GM12878 (cell line): ENCODE measurements around the gene GRM3. TPM values are rescaled to one million over a fixed set of nuclear protein-coding genes. Genes with fewer than 3 reads are reported as not detected.

Experiments
- ATAC-seq: fragments of 200-7000 bp; cut with Tn5 transposase; 3 replicates; pipeline ENCODE4 v1.9.1; 2020; ENCODE audit warnings: mild to moderate bottlenecking, moderate library complexity
- BruUV-seq: library from RNA; stranded (reverse); fragments of 400-500 nt; replicated peaks from 2 replicates; lab custom pipeline; 2021; lab: Mats Ljungman, UMichigan
- CTCF ChIA-PET: fragments of 300-600 bp; sonication (Branson Sonifier 250); formaldehyde crosslinking; extraction: SDS; loops from one replicate; lab custom pipeline; 2021; ENCODE audit warnings: inconsistent platforms; lab: Yijun Ruan, JAX
- POLR2A ChIA-PET: fragments of 350-600 bp; formaldehyde crosslinking; extraction: SDS; loops from one replicate; lab custom pipeline; 2021; ENCODE audit warnings: inconsistent platforms; lab: Charles Lee
- RAD21 ChIA-PET: fragments of 300-600 bp; sonication (Branson Sonifier 250); formaldehyde crosslinking; loops from one replicate; lab custom pipeline; 2023; ENCODE audit warnings: antibody characterized with exemption; ENCODE audit not compliant: unreplicated experiment; lab: Charles Lee
- SMC1A ChIA-PET: fragments of 300-600 bp; sonication (Branson Sonifier 250); formaldehyde crosslinking; loops from one replicate; lab custom pipeline; 2023; ENCODE audit not compliant: unreplicated experiment, uncharacterized antibody; lab: Charles Lee
- DNase-seq: peaks from one replicate; pipeline ENCODE4 v3.0.0-alpha.2; 2011; ENCODE audit warnings: low read depth, low spot score
- FAIRE-seq: peaks from 3 replicates; lab custom pipeline; 2011; peaks lifted over from hg19 to GRCh38; lab: Jason Lieb, UNC
- H2AFZ ChIP-seq: 2 replicates; pipeline ENCODE4 v1.6.0; 2011; ENCODE audit warnings: low read depth, low read length, control low read depth; ENCODE audit not compliant: control insufficient read depth
- H3K27ac ChIP-seq: 2 replicates; pipeline ENCODE4 v1.5.1; 2011; ENCODE audit warnings: control low read depth; ENCODE audit not compliant: control insufficient read depth, insufficient read depth
- H3K27me3 ChIP-seq, 2 experiments: replicated peaks in 1 of 2; 2 replicates each; pipeline versions ENCODE4 v1.6.0 to v1.6.1; 2011; ENCODE audit warnings: low read length in 1 of 2; ENCODE audit not compliant: control insufficient read depth in 2 of 2, insufficient read depth in 2 of 2
- H3K36me3 ChIP-seq, 2 experiments: 2 replicates each; pipeline ENCODE4 v1.5.1; 2011; ENCODE audit warnings: low read length in 1 of 2; ENCODE audit not compliant: control insufficient read depth in 2 of 2, insufficient read depth in 2 of 2
- H3K4me1 ChIP-seq: 2 replicates; pipeline ENCODE4 v1.6.1; 2011; ENCODE audit warnings: mild to moderate bottlenecking, low read length, moderate library complexity, mixed read lengths; ENCODE audit not compliant: control insufficient read depth, insufficient read depth
- H3K4me2 ChIP-seq: 2 replicates; pipeline ENCODE4 v1.6.0; 2011; ENCODE audit warnings: control low read depth; ENCODE audit not compliant: control insufficient read depth, insufficient read depth
- H3K4me3 ChIP-seq: fragments of 200-600 bp; sonication (generic); 2 replicates; pipeline ENCODE4 v1.5.1; 2016
- H3K79me2 ChIP-seq: 2 replicates; pipeline ENCODE4 v1.6.0; 2011; ENCODE audit warnings: low read length; ENCODE audit not compliant: control insufficient read depth, insufficient read depth
- H3K9ac ChIP-seq: 2 replicates; pipeline ENCODE4 v1.8.0; 2011; ENCODE audit warnings: low read length, control low read depth, mixed read lengths; ENCODE audit not compliant: control insufficient read depth, insufficient read depth
- H3K9me3 ChIP-seq: replicated peaks from 3 replicates; pipeline ENCODE4 v1.5.1; 2011; ENCODE audit warnings: mild to moderate bottlenecking, low read length; ENCODE audit not compliant: control insufficient read depth, insufficient read depth
- H4K20me1 ChIP-seq: 2 replicates; pipeline ENCODE4 v1.6.0; 2011; ENCODE audit not compliant: control insufficient read depth, insufficient read depth
- BACH1 ChIP-seq: fragments of 450-650 bp; IDR thresholded peaks from 2 replicates; pipeline ENCODE4 v1.6.1; 2017; ENCODE audit warnings: mild to moderate bottlenecking, borderline replicate concordance
- CREB1 ChIP-seq: IDR thresholded peaks from 2 replicates; pipeline ENCODE4 v1.6.1; 2012; ENCODE audit warnings: low read depth, mild to moderate bottlenecking, inconsistent platforms
- E4F1 ChIP-seq: fragments of 450-650 bp; IDR thresholded peaks from 2 replicates; pipeline ENCODE4 v1.6.1; 2018; ENCODE audit warnings: borderline replicate concordance, mild to moderate bottlenecking; ENCODE audit not compliant: partially characterized antibody
- HSF1 ChIP-seq: fragments of 150-350 bp; IDR thresholded peaks from 2 replicates; pipeline ENCODE4 v1.6.1; 2014; ENCODE audit warnings: mild to moderate bottlenecking, low read depth, low read length
- PAX5 ChIP-seq: IDR thresholded peaks from 2 replicates; pipeline ENCODE4 v1.6.1; 2011; ENCODE audit warnings: low read depth, low read length, borderline replicate concordance
- PRDM15 ChIP-seq: fragments of 450-650 bp; formaldehyde crosslinking; IDR thresholded peaks from 2 replicates; pipeline ENCODE4 v1.4.0; 2020; ENCODE audit warnings: mild to moderate bottlenecking, moderate library complexity
- RFX5 ChIP-seq: IDR thresholded peaks from 2 replicates; pipeline ENCODE4 v1.6.1; 2011; ENCODE audit warnings: low read depth, low read length, improper control_type of control experiment
- RUNX3 ChIP-seq: IDR thresholded peaks from 2 replicates; pipeline ENCODE4 v1.6.1; 2012; ENCODE audit warnings: low read length, inconsistent platforms
- SIX5 ChIP-seq: IDR thresholded peaks from 2 replicates; pipeline ENCODE4 v1.6.1; 2011; ENCODE audit warnings: mild to moderate bottlenecking, low read depth, low read length, moderate library complexity; ENCODE audit not compliant: severe bottlenecking
- USF1 ChIP-seq: IDR thresholded peaks from 2 replicates; pipeline ENCODE4 v1.6.1; 2011; ENCODE audit warnings: borderline replicate concordance, low read depth, mild to moderate bottlenecking, moderate library complexity, mixed read lengths, low read length; ENCODE audit not compliant: insufficient read depth; ENCODE audit errors: extremely low read length
- ZZZ3 ChIP-seq: IDR thresholded peaks from 2 replicates; pipeline ENCODE4 v1.6.1; 2011; ENCODE audit warnings: low read depth; ENCODE audit not compliant: control insufficient read depth, insufficient read length
- WGBS: methylation state at CpG from one replicate; pipeline ENCODE4 v1.1.6; 2016; ENCODE audit warnings: low lambda C conversion rate; ENCODE audit not compliant: insufficient replicate concordance, insufficient coverage; ENCODE audit errors: missing lambda C conversion rate; 5-methylcytosine and 5-hydroxymethylcytosine counted together
- in situ Hi-C: fragments of 300-500 bp; cut with MboI; formaldehyde crosslinking; loops from 9 replicates; pipeline ENCODE4 v1.14.3; 2018; ENCODE audit warnings: mixed read lengths
- intact Hi-C: fragments of 100-400 bp; cut with micrococcal nuclease; formaldehyde crosslinking; loops from one replicate; pipeline ENCODE4 v1.14.2; 2022; ENCODE audit not compliant: unreplicated experiment
- polyA plus RNA-seq, 11 experiments: library from polyadenylated mRNA; depleted of rRNA in 4 of 11; unstranded in 6 of 11; stranded (reverse) in 5 of 11; fragments of >200 nt; fragmentation: Nextera tagmentation in 4 of 11; fragmentation: Illumina TruSeq in 1 of 11; extraction: Ambion mirVana in 4 of 11; extraction: Trizol in 1 of 11; gene quantifications; 1 replicate in 1 of 11; 2 replicates in 10 of 11; pipeline versions ENCODE4 v1.2.1 to v1.2.3, GENCODE V29; 2011 to 2016; ENCODE audit warnings: inconsistent platforms in 2 of 11, missing spikeins in 2 of 11, low read depth in 1 of 11
- total RNA-seq, 4 experiments: library from RNA; depleted of rRNA in 3 of 4; stranded (reverse); fragments of >200 nt in 3 of 4; fragmentation: Illumina TruSeq in 1 of 4; extraction: Trizol in 1 of 4; gene quantifications; 2 replicates each; pipeline versions ENCODE4 v1.2.1 to v1.2.3, GENCODE V29; 2013 to 2021

Gene GRM3
- total and polyA plus RNA-seq, 10 of the 15 experiments (the other 5 are each of a cell fraction or from before 2014, with no cell fraction given), result 0.03 to 0.49 (median 0.15) TPM; not detected in 1

- Histone ChIP-seq H4K20me1 (no peaks in the 10 kb centered on the region), H3K36me3 (no peaks in the 10 kb centered on the region), H3K9ac (no peak overlapping the region), H3K4me1 (no peaks in the 10 kb centered on the region), H3K27ac (no peak overlapping the region), H3K27me3 (no peaks in the 10 kb centered on the region; a peak in 1 of 4 replicates), H2AFZ (no peak overlapping the region), H3K79me2 (no peaks in the 10 kb centered on the region), H3K9me3 (no peaks in the 10 kb centered on the region), H3K4me3 (no peak overlapping the region), H3K4me2 (no peak overlapping the region)
- ATAC-seq (no peak), DNase-seq (no peak), FAIRE-seq (no peak)
- RAD21 ChIA-PET, result interaction anchor here (1.2 kb wide), 1 partner anchor 148 kb away, joined by 3 read pairs; no protein-coding TSS in a partner anchor
- CTCF ChIA-PET, result interaction anchor here (1.3 kb wide), 2 partner anchors 9 to 149 kb away, joined by 4 read pairs; no protein-coding TSS in a partner anchor
- TF ChIP-seq SIX5 (no peak), USF1 (no peak), PRDM15 (CRISPR knock-in tag) (no peak), RFX5 (no peak), BACH1 (no peak), PAX5 (no peak), HSF1 (no peak), E4F1 (no peak), ZZZ3 (no peak), CREB1 (no peak), RUNX3 (no peak)
- POLR2A ChIA-PET, result no interaction called here
- no TSS peak for BruUV-seq
- intact Hi-C loops (loop anchor here (5.0 kb wide), 1 partner anchor 152 kb away; no protein-coding TSS in a partner anchor), in situ Hi-C loops (no loop called here)
- WGBS, result 7% methylated on average over 2 of the region's 2 CpGs
- SMC1A ChIA-PET, result interaction anchor here (1.2 to 2.5 kb wide), 2 partner anchors 15 to 149 kb away, joined by 4 to 9 read pairs; no protein-coding TSS in a partner anchor
These were observed 22.0 kb downstream of the GRM3 start for GRCh38 chr7:86665669-86666068.
